GM10266 (cell line): ENCODE results near the gene VIM.
A peak's percentile ranks its signal among the peaks of the same experiment; 100 is the strongest.

Experiments
- DNase-seq: peaks from one replicate; pipeline ENCODE4 v3.0.0; 2012; ENCODE audit errors: extremely low spot score
- CTCF ChIP-seq: IDR thresholded peaks from 2 replicates; pipeline ENCODE4 v1.5.1; 2012; ENCODE audit warnings: mild to moderate bottlenecking, low read depth; ENCODE audit not compliant: control insufficient read depth, insufficient read depth; ENCODE audit errors: missing control alignments

Gene VIM

GRCh38 chr10:17228091-17229015, at the start of gene VIM:
VIM (plus strand) TSS chr10:17228241; CDS start chr10:17229423, 1,182 bp downstream.
- TF ChIP-seq CTCF, result no peak

GRCh38 chr10:17179002-17179401, 49.0 kb upstream of the VIM start:
- no peak for DNase-seq
- no peak for TF ChIP-seq CTCF

More at GRCh38 chr10:17228091-17229015, at the start of gene VIM:
- DNase-seq, result peak; percentile 60

GRCh38 chr10:17181110-17181509, 46.9 kb upstream of the VIM start:
- TF ChIP-seq CTCF, result no peak
- no peak for DNase-seq

GRCh38 chr10:17181751-17182150, 46.3 kb upstream of the VIM start:
- no peak for TF ChIP-seq CTCF
- no peak for DNase-seq

GRCh38 chr10:17183110-17183509, 44.9 kb upstream of the VIM start:
- no peak for TF ChIP-seq CTCF
- DNase-seq, result no peak

GRCh38 chr10:17185873-17186272, 42.2 kb upstream of the VIM start:
- no peak for TF ChIP-seq CTCF
- DNase-seq, result no peak

- DNase-seq, result no peak
- TF ChIP-seq CTCF, result no peak
These were observed 39.3 kb upstream of the VIM start for GRCh38 chr10:17188644-17189172.
